HFF-Myc (cell line): Measurements from ENCODE around the gene NCOR1.

ENCODE experiments used
- DNase-seq: peaks from one replicate; pipeline ENCODE4 v3.0.0-alpha.2; 2011; ENCODE audit warnings: low read depth; ENCODE audit errors: extremely low read depth
- H3K4me3 ChIP-seq: replicated peaks from 2 replicates; pipeline ENCODE4 v1.5.1; 2011; ENCODE audit warnings: low read depth, mild to moderate bottlenecking, control low read depth, low read length
- TF ChIP-seq, protein P1 (sequence below): IDR thresholded peaks from 2 replicates; pipeline ENCODE4 v1.5.1; 2012; ENCODE audit warnings: mild to moderate bottlenecking, low read depth, low read length, control low read depth; ENCODE audit errors: missing control alignments

The NCOR1 gene

DNA sequence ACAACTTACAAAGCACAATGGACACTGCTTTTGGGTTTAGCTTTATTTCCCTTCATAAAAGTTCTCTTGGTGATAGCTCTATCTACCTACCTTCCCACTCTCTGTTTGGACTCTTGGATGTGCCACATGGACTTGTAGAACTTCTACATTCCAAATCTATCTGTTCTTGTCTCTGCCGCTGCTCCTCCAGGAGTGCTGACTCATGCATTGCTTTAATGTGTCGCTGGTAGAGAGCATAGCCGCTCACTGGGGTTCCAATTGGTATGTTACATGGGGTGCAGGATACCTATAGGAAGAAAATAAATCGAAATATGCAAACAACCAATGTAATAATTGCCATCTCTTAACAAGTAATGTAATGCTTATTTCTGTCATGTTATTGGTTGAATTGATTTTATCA lies 123.6 kb downstream of the NCOR1 start:
- DNase-seq: no peak
- no peak overlapping the region for H3K4me3 ChIP-seq
- TF ChIP-seq, protein P1, sequence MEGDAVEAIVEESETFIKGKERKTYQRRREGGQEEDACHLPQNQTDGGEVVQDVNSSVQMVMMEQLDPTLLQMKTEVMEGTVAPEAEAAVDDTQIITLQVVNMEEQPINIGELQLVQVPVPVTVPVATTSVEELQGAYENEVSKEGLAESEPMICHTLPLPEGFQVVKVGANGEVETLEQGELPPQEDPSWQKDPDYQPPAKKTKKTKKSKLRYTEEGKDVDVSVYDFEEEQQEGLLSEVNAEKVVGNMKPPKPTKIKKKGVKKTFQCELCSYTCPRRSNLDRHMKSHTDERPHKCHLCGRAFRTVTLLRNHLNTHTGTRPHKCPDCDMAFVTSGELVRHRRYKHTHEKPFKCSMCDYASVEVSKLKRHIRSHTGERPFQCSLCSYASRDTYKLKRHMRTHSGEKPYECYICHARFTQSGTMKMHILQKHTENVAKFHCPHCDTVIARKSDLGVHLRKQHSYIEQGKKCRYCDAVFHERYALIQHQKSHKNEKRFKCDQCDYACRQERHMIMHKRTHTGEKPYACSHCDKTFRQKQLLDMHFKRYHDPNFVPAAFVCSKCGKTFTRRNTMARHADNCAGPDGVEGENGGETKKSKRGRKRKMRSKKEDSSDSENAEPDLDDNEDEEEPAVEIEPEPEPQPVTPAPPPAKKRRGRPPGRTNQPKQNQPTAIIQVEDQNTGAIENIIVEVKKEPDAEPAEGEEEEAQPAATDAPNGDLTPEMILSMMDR: no peak

DNA sequence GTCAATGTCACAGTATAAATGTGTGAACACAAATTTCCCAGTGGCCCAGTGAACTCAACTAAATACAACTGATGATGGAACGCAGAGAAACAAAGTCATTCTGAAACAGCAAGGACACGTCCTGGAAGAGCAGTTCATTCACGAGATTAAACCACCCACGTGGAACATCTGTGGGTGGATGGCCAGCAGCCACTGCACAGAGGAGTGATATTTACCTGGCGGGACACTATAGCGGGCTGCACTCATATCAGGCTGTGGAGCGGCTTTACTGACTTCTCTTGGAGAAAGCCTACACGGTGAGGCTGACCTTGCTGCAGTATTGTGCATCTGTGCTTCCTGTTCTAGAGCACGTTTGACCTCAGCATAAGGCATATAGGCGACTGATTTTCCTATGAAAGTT lies 128.4 kb downstream of the NCOR1 start:
- H3K4me3 ChIP-seq: no peak overlapping the region
- no peak for DNase-seq
- TF ChIP-seq, protein P1: no peak

DNA sequence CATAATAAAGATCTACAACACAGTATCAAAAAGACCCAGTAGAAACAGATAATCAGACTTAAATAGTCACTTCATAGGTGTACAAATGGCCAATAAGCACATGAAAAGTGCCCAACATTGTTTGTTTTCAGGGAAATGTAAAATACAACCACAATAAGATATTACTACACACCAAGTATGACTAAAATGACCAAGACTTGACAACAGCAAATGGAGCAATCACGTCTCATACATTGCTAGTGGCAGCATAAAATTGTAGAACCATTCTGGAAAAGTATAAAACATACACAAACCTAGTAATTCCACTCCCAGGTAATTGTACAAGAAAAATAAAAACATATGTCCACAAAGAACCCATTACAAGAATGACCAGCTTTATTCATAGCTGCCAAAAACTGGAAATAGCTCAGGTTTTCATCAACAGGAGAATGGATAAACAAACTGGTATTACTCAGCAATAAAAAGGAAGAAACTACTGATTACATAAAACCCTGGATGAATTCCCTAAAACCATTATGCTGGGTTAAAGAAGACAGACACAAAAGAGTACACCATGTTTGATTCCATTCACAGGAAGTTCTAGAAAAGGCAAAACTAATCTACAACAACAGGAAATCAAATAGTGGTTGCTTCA lies 130.2 kb downstream of the NCOR1 start:
- H3K4me3 ChIP-seq: no peak overlapping the region
- DNase-seq: peak; percentile 56
- TF ChIP-seq, protein P1: no peak

DNA sequence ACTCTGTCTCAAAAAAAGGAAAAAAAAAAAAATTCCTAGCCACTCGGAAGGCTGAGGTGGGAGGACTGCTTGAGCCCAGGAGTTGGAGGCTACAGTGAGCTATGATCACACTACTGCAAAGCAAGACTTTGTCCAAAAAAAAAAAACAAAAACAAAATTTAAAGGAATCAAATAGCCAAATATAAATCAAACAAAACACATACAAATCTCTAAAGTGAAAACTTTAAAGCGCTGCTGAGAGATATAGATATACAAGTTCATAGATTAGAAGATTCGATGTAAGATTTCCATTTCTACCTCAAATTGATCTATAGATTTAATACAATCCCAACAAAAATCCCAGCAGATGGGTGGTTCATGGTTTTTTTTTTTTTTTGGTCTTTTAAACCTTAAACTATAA lies 132.1 kb downstream of the NCOR1 start:
- TF ChIP-seq, protein P1: no peak

DNA sequence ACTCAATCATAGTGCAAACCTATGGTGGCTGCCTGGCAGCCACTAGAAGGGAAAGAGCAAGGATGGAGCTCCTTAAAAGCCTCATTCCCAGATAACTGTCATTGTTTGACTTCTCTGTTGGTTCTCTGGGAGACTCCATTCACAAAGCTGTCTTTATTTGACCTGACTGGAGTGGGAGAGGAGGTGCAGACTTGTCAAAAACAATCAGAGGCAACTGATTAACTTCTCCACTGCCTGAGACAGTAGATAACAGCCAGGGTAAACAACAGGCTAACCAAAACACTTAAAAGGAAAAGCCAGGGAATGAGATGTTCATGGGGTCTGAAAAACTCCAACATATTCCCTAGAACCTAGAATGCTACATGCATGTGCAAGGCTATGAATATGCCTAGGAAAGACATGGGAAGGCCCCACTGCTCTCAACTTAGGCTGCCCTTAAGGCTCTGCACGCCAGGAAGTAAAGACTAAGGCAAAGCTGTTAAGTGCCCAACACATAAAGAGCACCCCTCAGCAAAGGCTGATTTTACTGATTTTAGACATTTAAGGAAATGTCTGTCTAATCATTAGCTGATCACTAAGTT lies 133.7 kb downstream of the NCOR1 start:
- TF ChIP-seq, protein P1: no peak
- no peak overlapping the region for H3K4me3 ChIP-seq
- no peak for DNase-seq

More for the DNA sequence above, 132.1 kb downstream of the NCOR1 start:
- no peak overlapping the region for H3K4me3 ChIP-seq
- no peak for DNase-seq

DNA sequence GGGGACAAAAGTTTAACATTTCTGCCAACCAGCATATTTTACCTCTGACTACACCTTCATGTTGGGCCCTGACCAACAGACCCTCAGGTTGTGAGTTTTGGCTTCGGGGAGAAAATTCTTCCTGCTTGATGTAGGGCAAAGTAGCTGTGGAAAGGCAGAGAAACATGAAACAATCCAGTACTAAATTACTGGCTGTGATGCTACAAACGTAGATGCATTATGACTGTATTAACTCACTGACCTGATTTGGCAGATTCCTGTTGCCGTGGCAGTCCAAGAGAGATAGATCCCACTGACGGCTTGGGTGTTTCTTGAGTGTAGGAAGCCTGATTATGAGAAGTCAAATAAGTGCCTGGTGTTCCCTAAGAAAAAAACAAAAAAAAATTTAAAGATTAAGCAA lies 135.0 kb downstream of the NCOR1 start:
- DNase-seq: no peak
- TF ChIP-seq, protein P1: no peak
- no peak overlapping the region for H3K4me3 ChIP-seq
